Naive thymus-derived CD4-positive, alpha-beta T cell (primary cell): ENCODE data around the gene FAM13A. TPM values are rescaled to one million over a fixed set of nuclear protein-coding genes. Genes with fewer than 3 reads are reported as not detected.
A peak's percentile ranks its signal among the peaks of the same experiment; 100 is the strongest.

Source experiments
- ATAC-seq: fragments of 150-1000 bp; cut with Tn5 transposase; 2 replicates; pipeline ENCODE4 v1.10.0; 2021; ENCODE audit warnings: mild to moderate bottlenecking, moderate library complexity
- CTCF ChIA-PET: fragments of 350-600 bp; sonication (Branson Sonifier 250); formaldehyde crosslinking; loops from one replicate; lab custom pipeline; 2021; ENCODE audit warnings: antibody characterized with exemption; lab: Charles Lee
- POLR2A ChIA-PET: fragments of 350-600 bp; sonication (Branson Sonifier 250); formaldehyde crosslinking; loops from one replicate; lab custom pipeline; 2021; ENCODE audit warnings: antibody characterized with exemption, inconsistent platforms; lab: Charles Lee
- DNase-seq, 9 donors: peaks; one replicate each; pipeline versions ENCODE4 v3.0.0 to v3.0.0-alpha.2; 2020 to 2022; ENCODE audit warnings: mixed read lengths in 1 of 9
- H3K27ac ChIP-seq: one replicate; pipeline ENCODE4 v1.7.0; 2013; ENCODE audit warnings: mild to moderate bottlenecking, low read depth, low read length, moderate library complexity
- H3K27me3 ChIP-seq, 2 donors: one replicate each; pipeline ENCODE4 v1.7.0; 2013; ENCODE audit warnings: low read length in 2 of 2, mild to moderate bottlenecking in 2 of 2, moderate library complexity in 2 of 2; ENCODE audit not compliant: control insufficient read depth in 2 of 2, insufficient read depth in 2 of 2
- H3K36me3 ChIP-seq, 3 experiments: 1 replicate in 2 of 3; 2 replicates in 1 of 3; pipeline ENCODE4 v1.7.0; 2013; ENCODE audit warnings: low read length in 3 of 3, mild to moderate bottlenecking in 3 of 3, moderate library complexity in 1 of 3; ENCODE audit not compliant: insufficient read depth in 3 of 3, control insufficient read depth in 2 of 3
- H3K4me1 ChIP-seq, 2 donors: one replicate each; pipeline ENCODE4 v1.7.0; 2013; ENCODE audit warnings: low read length in 2 of 2, mild to moderate bottlenecking in 2 of 2, moderate library complexity in 1 of 2; ENCODE audit not compliant: control insufficient read depth in 2 of 2, insufficient read depth in 2 of 2
- H3K4me3 ChIP-seq: 2 replicates; pipeline ENCODE4 v1.7.0; 2013; ENCODE audit warnings: mild to moderate bottlenecking, low read length
- H3K9me3 ChIP-seq, 3 experiments: 1 replicate in 2 of 3; 2 replicates in 1 of 3; pipeline ENCODE4 v1.7.0; 2013; ENCODE audit warnings: low read length in 3 of 3; ENCODE audit not compliant: control insufficient read depth in 2 of 3
- H3K27ac Mint-ChIP-seq, 9 donors: one replicate each; pipeline ENCODE4 v1.8.0; 2020 to 2022; ENCODE audit warnings: mixed read lengths in 9 of 9, mild to moderate bottlenecking in 8 of 9, moderate library complexity in 5 of 9, inconsistent platforms in 2 of 9
- H3K27me3 Mint-ChIP-seq, 5 donors: one replicate each; pipeline ENCODE4 v1.8.0; 2021 to 2022; ENCODE audit warnings: mixed read lengths in 5 of 5, mild to moderate bottlenecking in 1 of 5
- H3K36me3 Mint-ChIP-seq, 5 donors: one replicate each; pipeline ENCODE4 v1.8.0; 2020 to 2022; ENCODE audit warnings: mixed read lengths in 5 of 5, mild to moderate bottlenecking in 3 of 5, inconsistent platforms in 1 of 5
- H3K4me1 Mint-ChIP-seq, 7 donors: one replicate each; pipeline ENCODE4 v1.8.0; 2020 to 2022; ENCODE audit warnings: mixed read lengths in 7 of 7, mild to moderate bottlenecking in 3 of 7, inconsistent platforms in 1 of 7
- H3K4me3 Mint-ChIP-seq, 10 donors: one replicate each; pipeline ENCODE4 v1.8.0; 2020 to 2022; ENCODE audit warnings: mild to moderate bottlenecking in 10 of 10, mixed read lengths in 10 of 10, moderate library complexity in 6 of 10, inconsistent platforms in 2 of 10
- H3K9me3 Mint-ChIP-seq, 11 donors: one replicate each; pipeline ENCODE4 v1.8.0; 2020 to 2022; ENCODE audit warnings: mixed read lengths in 11 of 11, mild to moderate bottlenecking in 4 of 11, inconsistent platforms in 1 of 11, moderate library complexity in 1 of 11
- intact Hi-C, 2 donors: fragments of 100-400 bp; cut with micrococcal nuclease; formaldehyde crosslinking; loops; one replicate each; pipeline ENCODE4 v1.15.1; 2023
- polyA plus RNA-seq, 2 donors: library from polyadenylated mRNA; unstranded; fragments of 300-500 nt; fragmentation: Illumina TruSeq; gene quantifications; one replicate each; pipeline ENCODE4 v1.2.3, GENCODE V29; 2021
- total RNA-seq, 6 experiments: library from RNA in 5 of 6; stranded (reverse) in 5 of 6; gene quantifications; 1 replicate in 5 of 6; 2 replicates in 1 of 6; pipeline ENCODE4 v1.2.3 and lab custom pipeline; 2021 to 2026

FAM13A gene
- total and polyA plus RNA-seq, 7 experiments from 2014 or later, result 4.5 to 60.4 (median 10.2) TPM

- Mint-ChIP-seq H3K4me1 (peaks cover 5 to 35% (median 22%) of the 10 kb centered on the region in 7 donors), H3K4me3 (peak within 1 kb of the TSS; percentile 82 to 92 (median 88)), H3K36me3 (peaks cover 0 to 42% (median 21%) of the 10 kb centered on the region in 5 donors), H3K27me3 (no peaks in the 10 kb centered on the region), H3K9me3 (peaks cover 0 to 5% (median 0%) of the 10 kb centered on the region in 11 donors), H3K27ac (peak within 1 kb of the TSS; percentile 79 to 96 (median 94))
- Histone ChIP-seq H3K27me3 (no peaks in the 10 kb centered on the region), H3K36me3 (peaks cover 0 to 12% (median 2%) of the 10 kb centered on the region in 3 experiments), H3K4me1 (peaks cover 0 to 13% of the 10 kb centered on the region in 2 donors), H3K27ac (peak within 1 kb of the TSS; percentile 79), H3K4me3 (peak within 1 kb of the TSS; percentile 68), H3K9me3 (no peaks in the 10 kb centered on the region)
- intact Hi-C loops, result loop anchor here (2.0 to 5.0 kb wide), 6 partner anchors 40 to 415 kb away; partner anchors contain the start of genes HERC3 (in 2 of the 2) and TIGD2 (in 1 of the 2)
- ATAC-seq (peak; percentile 95), DNase-seq (peak; percentile 57 to 88 (median 81))
- ChIA-PET CTCF (interaction anchor here (0.6 to 0.9 kb wide), 3 partner anchors 12 to 159 kb away, joined by 3 read pairs; no protein-coding TSS in a partner anchor), POLR2A (interaction anchor here (0.5 kb wide), 1 partner anchor 51 kb away, joined by 3 read pairs; no protein-coding TSS in a partner anchor)
Observed at GRCh38 chr4:88697588-88698329, 359.2 kb downstream of the FAM13A start, which contains the start of gene NAP1L5. TSS of gene NAP1L5 (minus strand) at chr4:88697829. CDS start at chr4:88697754, 75 bp downstream.

- peaks cover 0 to 5% (median 0%) of the 10 kb centered on the region in 11 donors for H3K9me3 Mint-ChIP-seq
- H3K27me3 Mint-ChIP-seq, result no peaks in the 10 kb centered on the region
- intact Hi-C loops, result loop anchor here (2.0 to 5.0 kb wide), 5 partner anchors 40 to 415 kb away; partner anchors contain the start of genes HERC3 (in 2 of the 2) and TIGD2 (in 1 of the 2)
- peaks cover 0 to 12% (median 0%) of the 10 kb centered on the region in 3 experiments for H3K36me3 ChIP-seq
- peak overlapping the region; percentile 82 to 92 (median 88) for H3K4me3 Mint-ChIP-seq
- peak overlapping the region; percentile 79 to 96 (median 94) for H3K27ac Mint-ChIP-seq
- ATAC-seq, result peak; percentile 26
- H3K36me3 Mint-ChIP-seq, result peaks cover 0 to 36% (median 15%) of the 10 kb centered on the region in 5 donors
- DNase-seq, result peak in 5 of 9 donors; percentile 4 to 42 (median 35)
- H3K9me3 ChIP-seq, result no peaks in the 10 kb centered on the region
- H3K4me1 ChIP-seq, result peaks cover 0 to 13% of the 10 kb centered on the region in 2 donors
- ChIA-PET POLR2A (interaction anchor here (0.5 kb wide), 2 partner anchors 51 to 123 kb away, joined by 3 to 6 read pairs; no protein-coding TSS in a partner anchor), CTCF (interaction anchor here (0.6 to 0.9 kb wide), 2 partner anchors 12 to 158 kb away, joined by 3 read pairs; no protein-coding TSS in a partner anchor)
- no peaks in the 10 kb centered on the region for H3K27me3 ChIP-seq
- H3K27ac ChIP-seq, result peak overlapping the region; percentile 79
- H3K4me3 ChIP-seq, result peak overlapping the region; percentile 68
- peaks cover 5 to 35% (median 22%) of the 10 kb centered on the region in 7 donors for H3K4me1 Mint-ChIP-seq
Observed at GRCh38 chr4:88697141-88697540, 359.8 kb downstream of the FAM13A start.

- ATAC-seq (no peak), DNase-seq (peak in 4 of 9 donors; percentile 10 to 39 (median 24))
- peaks cover 5 to 35% (median 22%) of the 10 kb centered on the region in 7 donors for H3K4me1 Mint-ChIP-seq
- Histone ChIP-seq H3K4me3 (peak overlapping the region; percentile 68), H3K36me3 (peaks cover 0 to 12% (median 0%) of the 10 kb centered on the region in 3 experiments), H3K9me3 (no peaks in the 10 kb centered on the region), H3K4me1 (peaks cover 0 to 13% of the 10 kb centered on the region in 2 donors), H3K27me3 (no peaks in the 10 kb centered on the region), H3K27ac (peak overlapping the region; percentile 79)
- CTCF ChIA-PET, result interaction anchor here (0.9 to 1.0 kb wide), 2 partner anchors 37 to 157 kb away, joined by 3 read pairs; no protein-coding TSS in a partner anchor
- peaks cover 0 to 5% (median 0%) of the 10 kb centered on the region in 11 donors for H3K9me3 Mint-ChIP-seq
- H3K36me3 Mint-ChIP-seq, result peaks cover 0 to 34% (median 14%) of the 10 kb centered on the region in 5 donors
- H3K4me3 Mint-ChIP-seq, result peak overlapping the region; percentile 82 to 92 (median 88)
- intact Hi-C loops, result loop anchor here (2.0 to 5.0 kb wide), 5 partner anchors 41 to 416 kb away; partner anchors contain the start of genes HERC3 (in 2 of the 2) and TIGD2 (in 1 of the 2)
- POLR2A ChIA-PET, result interaction anchor here (0.5 kb wide), 1 partner anchor 124 kb away, joined by 6 read pairs; no protein-coding TSS in a partner anchor
- H3K27me3 Mint-ChIP-seq, result no peaks in the 10 kb centered on the region
- H3K27ac Mint-ChIP-seq, result peak overlapping the region; percentile 43 to 96 (median 94)
Observed at GRCh38 chr4:88696630-88697029, 360.4 kb downstream of the FAM13A start.

GRCh38 chr4:88693792-88694191 lies 363.2 kb downstream of the FAM13A start:
- H3K36me3 ChIP-seq, result peaks cover 0 to 39% (median 0%) of the 10 kb centered on the region in 3 experiments
- H3K27me3 ChIP-seq, result no peaks in the 10 kb centered on the region
- Mint-ChIP-seq H3K27ac (peak overlapping the region in 3 of 9 donors; percentile 53 to 82 (median 61)), H3K27me3 (no peaks in the 10 kb centered on the region), H3K4me3 (no peak overlapping the region), H3K36me3 (peaks cover 5 to 41% (median 20%) of the 10 kb centered on the region in 5 donors), H3K9me3 (no peaks in the 10 kb centered on the region), H3K4me1 (peaks cover 0 to 35% (median 17%) of the 10 kb centered on the region in 7 donors)
- no peak for ATAC-seq
- H3K4me1 ChIP-seq, result peaks cover 0 to 13% of the 10 kb centered on the region in 2 donors
- no peak for DNase-seq
- intact Hi-C loops, result no loop called here
- H3K4me3 ChIP-seq, result no peak overlapping the region
- ChIA-PET CTCF (interaction anchor here (0.8 kb wide), 1 partner anchor 31 kb away, joined by 3 read pairs; no protein-coding TSS in a partner anchor), POLR2A (no interaction called here)
- no peaks in the 10 kb centered on the region for H3K9me3 ChIP-seq
- H3K27ac ChIP-seq, result no peak overlapping the region

GRCh38 chr4:88690355-88690754 lies 366.6 kb downstream of the FAM13A start:
- peaks cover 0 to 14% (median 3%) of the 10 kb centered on the region in 7 donors for H3K4me1 Mint-ChIP-seq
- H3K36me3 ChIP-seq, result peaks cover 0 to 55% (median 7%) of the 10 kb centered on the region in 3 experiments

GRCh38 chr4:88681209-88681608 lies 375.8 kb downstream of the FAM13A start:
- H3K4me1 ChIP-seq, result no peaks in the 10 kb centered on the region
- DNase-seq, result no peak
- no peak overlapping the region for H3K27ac Mint-ChIP-seq

More at GRCh38 chr4:88690355-88690754, 366.6 kb downstream of the FAM13A start:
- peaks cover 17 to 58% (median 37%) of the 10 kb centered on the region in 5 donors for H3K36me3 Mint-ChIP-seq
- Histone ChIP-seq H3K27me3 (no peaks in the 10 kb centered on the region), H3K4me1 (no peaks in the 10 kb centered on the region), H3K4me3 (no peak overlapping the region), H3K9me3 (no peaks in the 10 kb centered on the region), H3K27ac (no peak overlapping the region)
- peak overlapping the region in 2 of 9 donors; percentile 55 to 83 for H3K27ac Mint-ChIP-seq
- ATAC-seq (peak; percentile 50), DNase-seq (no peak)
- POLR2A ChIA-PET, result interaction anchor here (0.9 kb wide), 1 partner anchor 47 kb away, joined by 3 read pairs; no protein-coding TSS in a partner anchor
- intact Hi-C loops, result no loop called here
- no peaks in the 10 kb centered on the region for H3K9me3 Mint-ChIP-seq
- no peaks in the 10 kb centered on the region for H3K27me3 Mint-ChIP-seq
- H3K4me3 Mint-ChIP-seq, result no peak overlapping the region
- CTCF ChIA-PET, result no interaction called here

More at GRCh38 chr4:88681209-88681608, 375.8 kb downstream of the FAM13A start:
- ChIA-PET POLR2A (no interaction called here), CTCF (no interaction called here)
- peaks cover 17 to 59% (median 26%) of the 10 kb centered on the region in 3 experiments for H3K36me3 ChIP-seq
- Mint-ChIP-seq H3K9me3 (peaks cover 0 to 5% (median 0%) of the 10 kb centered on the region in 11 donors), H3K27me3 (no peaks in the 10 kb centered on the region), H3K36me3 (peaks cover 27 to 80% (median 72%) of the 10 kb centered on the region in 5 donors), H3K4me1 (peaks cover 0 to 4% (median 0%) of the 10 kb centered on the region in 7 donors), H3K4me3 (no peak overlapping the region)
- intact Hi-C loops, result loop anchor here in 1 of 2 donors (2.0 kb wide), 1 partner anchor 14 kb away; no protein-coding TSS in a partner anchor
- no peak for ATAC-seq
- no peak overlapping the region for H3K27ac ChIP-seq
- no peaks in the 10 kb centered on the region for H3K9me3 ChIP-seq
- H3K4me3 ChIP-seq, result no peak overlapping the region
- H3K27me3 ChIP-seq, result no peaks in the 10 kb centered on the region
